HL-60 (cell line): Measurements from ENCODE around the gene AHCY.

Experiments used
- DNase-seq, 2 experiments: peaks; one replicate each; pipeline ENCODE4 v3.0.0-alpha.2; 2010 to 2020; ENCODE audit warnings: low read depth in 1 of 2, low spot score in 1 of 2
- H3K27ac ChIP-seq: fragments of 250-450 bp; sonication (Bioruptor Pico); replicated peaks from 2 replicates; pipeline ENCODE4 v1.5.1; 2020; ENCODE audit warnings: mild to moderate bottlenecking, moderate library complexity
- H3K27me3 ChIP-seq: fragments of 250-450 bp; sonication (Bioruptor Pico); 2 replicates; pipeline ENCODE4 v1.5.1; 2021; ENCODE audit warnings: mild to moderate bottlenecking, moderate library complexity; ENCODE audit not compliant: insufficient read depth, poor library complexity, severe bottlenecking
- H3K4me3 ChIP-seq: replicated peaks from 2 replicates; pipeline ENCODE4 v1.5.1; 2011; ENCODE audit warnings: mild to moderate bottlenecking, control low read depth, low read length; ENCODE audit not compliant: insufficient read depth
- CTCF ChIP-seq: IDR thresholded peaks from one replicate; pipeline ENCODE4 v1.5.1; 2011; ENCODE audit warnings: low read length, control low read depth, inconsistent platforms; ENCODE audit not compliant: insufficient read depth
- GABPA ChIP-seq: IDR thresholded peaks from 2 replicates; pipeline ENCODE4 v1.6.1; 2012; ENCODE audit warnings: low read depth
- POLR2AphosphoS5 ChIP-seq: IDR thresholded peaks from 2 replicates; pipeline ENCODE4 v1.6.1; 2012; ENCODE audit warnings: low read depth
- SPI1 ChIP-seq: IDR thresholded peaks from 2 replicates; pipeline ENCODE4 v1.6.1; 2012; ENCODE audit warnings: low read depth, mild to moderate bottlenecking, borderline replicate concordance
- TF ChIP-seq, protein P1 (sequence below): IDR thresholded peaks from 2 replicates; pipeline ENCODE4 v1.6.1; 2012; ENCODE audit warnings: low read depth; ENCODE audit not compliant: insufficient replicate concordance

AHCY gene

DNA sequence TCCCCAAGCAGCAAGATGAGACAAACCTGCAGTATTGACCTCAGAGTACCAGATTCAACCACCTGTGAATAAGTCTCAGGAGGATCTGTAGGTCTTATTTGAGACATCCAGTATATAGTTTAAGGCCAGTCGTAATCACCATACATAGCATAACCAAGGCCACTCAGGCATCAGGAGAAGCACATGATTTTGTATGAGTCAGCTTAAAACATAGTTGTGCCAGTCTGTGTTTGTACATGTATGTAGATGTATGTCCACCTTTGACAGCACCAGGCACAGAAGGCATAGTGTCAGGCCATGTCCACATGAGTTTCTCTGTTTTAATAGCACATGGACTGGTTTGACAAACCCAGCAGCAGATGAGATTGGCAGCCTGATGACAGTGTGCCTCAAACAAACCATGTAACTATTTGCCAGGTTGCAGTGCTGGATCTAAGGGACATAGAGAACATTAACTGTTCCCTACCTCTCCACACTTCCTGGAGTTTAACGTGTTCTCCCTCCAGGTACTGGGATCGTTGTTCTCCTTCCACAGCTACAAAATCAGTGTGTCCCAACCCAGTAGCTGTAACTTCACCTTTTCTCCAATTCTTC, 70.6 kb downstream of the AHCY start:
- Histone ChIP-seq H3K27me3 (no peaks in the 10 kb centered on the region), H3K4me3 (no peak overlapping the region)
- TF ChIP-seq POLR2AphosphoS5 = no peak
- no peak for TF ChIP-seq SPI1
- TF ChIP-seq, protein P1, sequence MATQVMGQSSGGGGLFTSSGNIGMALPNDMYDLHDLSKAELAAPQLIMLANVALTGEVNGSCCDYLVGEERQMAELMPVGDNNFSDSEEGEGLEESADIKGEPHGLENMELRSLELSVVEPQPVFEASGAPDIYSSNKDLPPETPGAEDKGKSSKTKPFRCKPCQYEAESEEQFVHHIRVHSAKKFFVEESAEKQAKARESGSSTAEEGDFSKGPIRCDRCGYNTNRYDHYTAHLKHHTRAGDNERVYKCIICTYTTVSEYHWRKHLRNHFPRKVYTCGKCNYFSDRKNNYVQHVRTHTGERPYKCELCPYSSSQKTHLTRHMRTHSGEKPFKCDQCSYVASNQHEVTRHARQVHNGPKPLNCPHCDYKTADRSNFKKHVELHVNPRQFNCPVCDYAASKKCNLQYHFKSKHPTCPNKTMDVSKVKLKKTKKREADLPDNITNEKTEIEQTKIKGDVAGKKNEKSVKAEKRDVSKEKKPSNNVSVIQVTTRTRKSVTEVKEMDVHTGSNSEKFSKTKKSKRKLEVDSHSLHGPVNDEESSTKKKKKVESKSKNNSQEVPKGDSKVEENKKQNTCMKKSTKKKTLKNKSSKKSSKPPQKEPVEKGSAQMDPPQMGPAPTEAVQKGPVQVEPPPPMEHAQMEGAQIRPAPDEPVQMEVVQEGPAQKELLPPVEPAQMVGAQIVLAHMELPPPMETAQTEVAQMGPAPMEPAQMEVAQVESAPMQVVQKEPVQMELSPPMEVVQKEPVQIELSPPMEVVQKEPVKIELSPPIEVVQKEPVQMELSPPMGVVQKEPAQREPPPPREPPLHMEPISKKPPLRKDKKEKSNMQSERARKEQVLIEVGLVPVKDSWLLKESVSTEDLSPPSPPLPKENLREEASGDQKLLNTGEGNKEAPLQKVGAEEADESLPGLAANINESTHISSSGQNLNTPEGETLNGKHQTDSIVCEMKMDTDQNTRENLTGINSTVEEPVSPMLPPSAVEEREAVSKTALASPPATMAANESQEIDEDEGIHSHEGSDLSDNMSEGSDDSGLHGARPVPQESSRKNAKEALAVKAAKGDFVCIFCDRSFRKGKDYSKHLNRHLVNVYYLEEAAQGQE = no peak
- TF ChIP-seq GABPA = no peak
- TF ChIP-seq CTCF = no peak

DNA sequence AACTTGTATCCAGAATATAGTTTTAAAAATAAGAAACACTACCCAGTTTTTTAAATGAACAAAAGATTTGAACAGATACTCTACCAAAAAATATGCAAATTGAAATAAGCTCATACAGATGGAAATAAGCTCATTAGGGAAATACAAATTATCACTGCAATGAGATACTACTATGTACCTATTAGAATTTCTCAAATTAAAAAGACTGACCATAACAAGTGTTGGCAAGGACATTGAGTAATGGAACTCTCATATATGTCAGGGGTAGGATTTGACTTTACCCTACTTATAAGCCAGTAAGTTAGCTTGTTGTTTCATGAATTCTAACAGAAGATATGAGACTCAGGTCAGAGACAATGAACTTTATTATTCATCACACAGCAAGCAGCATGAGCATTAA, 71.5 kb downstream of the AHCY start:
- no peak for DNase-seq
- Histone ChIP-seq H3K4me3 (no peak overlapping the region), H3K27ac (no peak overlapping the region), H3K27me3 (no peaks in the 10 kb centered on the region)
- TF ChIP-seq, protein P1 = no peak
- no peak for TF ChIP-seq POLR2AphosphoS5
- no peak for TF ChIP-seq CTCF
- no peak for TF ChIP-seq SPI1
- TF ChIP-seq GABPA = no peak

More for the DNA sequence above, 70.6 kb downstream of the AHCY start:
- H3K27ac ChIP-seq = no peak overlapping the region
- no peak for DNase-seq
